ENCODE data around the gene INPP5E.

Gene INPP5E

DNA sequence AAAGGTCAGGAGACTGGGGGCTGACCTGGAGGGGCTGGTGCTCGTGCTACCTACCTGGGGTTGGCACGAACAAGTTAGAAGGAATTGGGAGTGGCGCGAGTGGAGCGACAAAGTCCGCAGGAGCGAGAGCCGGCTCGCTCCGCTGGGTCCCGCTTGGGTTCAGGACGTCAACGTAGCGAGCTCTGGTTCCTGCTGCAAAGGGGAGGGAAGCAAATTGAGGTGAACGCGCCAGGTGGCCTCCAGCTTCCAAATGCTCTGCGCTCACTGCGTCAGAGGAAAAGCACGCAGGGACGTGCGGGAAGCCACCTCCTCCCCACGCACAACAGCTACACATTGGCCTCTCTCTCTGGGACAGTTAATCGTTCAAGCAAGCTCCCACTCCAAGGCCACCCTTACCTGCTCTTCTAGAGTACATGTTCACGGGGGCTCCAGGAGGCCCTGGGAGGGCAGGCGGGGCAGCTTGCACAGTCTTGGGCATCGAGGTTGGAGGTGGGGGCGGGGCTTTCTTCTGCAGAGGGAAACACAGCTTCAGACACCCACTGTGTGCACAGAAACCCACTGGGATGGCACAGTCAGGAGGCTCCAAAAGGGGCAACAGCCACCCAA, 7.6 kb upstream of the INPP5E start:
- DNase-seq: no peak

DNA sequence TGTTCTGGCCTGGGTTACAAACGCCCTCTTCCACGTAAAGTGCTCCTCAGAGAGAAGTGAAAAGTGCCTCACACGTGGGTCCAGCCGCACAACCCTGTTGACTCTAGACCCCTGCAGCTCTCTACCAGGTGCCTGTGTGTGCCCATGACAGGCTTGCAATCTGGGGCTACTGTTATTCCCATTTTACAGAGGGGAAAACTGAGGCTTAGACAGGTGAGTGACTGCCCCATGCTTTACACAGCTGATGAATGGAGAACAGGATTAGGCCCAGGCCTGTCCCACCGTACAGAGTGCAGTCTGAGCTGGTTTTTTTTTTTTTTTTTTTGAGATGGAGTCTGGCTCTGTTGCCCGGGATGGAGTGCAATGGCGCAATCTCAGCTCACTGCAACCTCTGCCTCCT, 6.2 kb upstream of the INPP5E start:
- DNase-seq: no peak

DNA sequence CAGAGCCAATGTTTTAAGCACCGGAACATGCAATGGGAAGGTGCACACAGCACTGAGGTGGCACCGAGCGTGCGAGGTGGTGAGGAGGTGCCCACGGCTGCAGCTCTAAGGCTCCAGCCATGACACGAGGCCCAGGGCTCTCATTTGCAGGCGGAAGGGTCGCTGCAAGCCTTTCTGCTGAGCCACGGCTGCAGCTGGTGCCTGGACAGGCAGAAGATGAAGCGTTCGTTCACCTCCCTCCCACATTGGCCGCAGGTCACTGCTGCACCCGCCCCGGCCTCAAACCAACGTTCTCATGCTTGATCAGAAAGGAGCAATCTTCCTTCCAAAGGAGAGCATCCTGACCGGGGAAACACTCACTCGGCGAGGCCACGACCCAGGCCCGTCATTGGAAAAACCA, 4.5 kb upstream of the INPP5E start:
- no peak for DNase-seq

DNA sequence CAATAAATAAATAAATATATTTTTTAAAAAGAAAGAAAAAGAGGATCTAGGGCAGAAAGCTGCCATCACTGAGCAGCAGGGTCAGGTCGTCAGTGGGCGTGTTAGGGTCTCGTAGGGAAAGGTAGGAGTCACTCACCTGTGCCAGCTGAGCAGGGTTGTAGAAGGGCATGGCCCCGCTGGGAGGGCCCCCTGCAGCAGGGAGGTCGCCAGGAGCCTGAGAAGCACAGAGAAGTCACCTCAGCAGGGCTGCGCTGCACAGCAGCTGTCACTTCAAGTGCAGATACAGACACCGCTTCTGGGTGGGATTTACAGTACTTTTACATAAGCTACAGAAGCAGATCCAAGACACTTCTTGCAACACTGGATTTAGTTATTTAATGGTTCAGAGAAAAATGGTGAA, 4.0 kb upstream of the INPP5E start:
- no peak for DNase-seq

DNA sequence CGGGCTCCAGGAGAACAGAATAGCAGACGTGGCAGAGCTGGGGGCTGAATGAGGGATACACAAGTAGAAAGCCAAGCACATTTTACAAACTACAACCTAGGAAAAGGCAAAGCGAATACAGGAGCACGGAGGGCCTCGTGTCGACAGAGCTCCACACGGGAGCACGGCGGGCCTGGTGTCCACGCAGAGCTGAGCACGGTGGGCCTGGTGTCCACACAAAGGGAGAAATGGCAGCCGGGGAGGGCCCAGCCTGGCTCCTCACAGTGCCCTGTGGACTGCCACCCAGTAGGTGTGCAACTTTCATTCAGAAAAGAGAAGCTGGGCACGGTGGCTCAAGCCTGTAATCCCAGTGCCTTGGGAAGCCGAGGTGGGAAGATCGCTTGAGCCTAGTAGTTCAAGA, 3.4 kb upstream of the INPP5E start:
- DNase-seq: no peak

DNA sequence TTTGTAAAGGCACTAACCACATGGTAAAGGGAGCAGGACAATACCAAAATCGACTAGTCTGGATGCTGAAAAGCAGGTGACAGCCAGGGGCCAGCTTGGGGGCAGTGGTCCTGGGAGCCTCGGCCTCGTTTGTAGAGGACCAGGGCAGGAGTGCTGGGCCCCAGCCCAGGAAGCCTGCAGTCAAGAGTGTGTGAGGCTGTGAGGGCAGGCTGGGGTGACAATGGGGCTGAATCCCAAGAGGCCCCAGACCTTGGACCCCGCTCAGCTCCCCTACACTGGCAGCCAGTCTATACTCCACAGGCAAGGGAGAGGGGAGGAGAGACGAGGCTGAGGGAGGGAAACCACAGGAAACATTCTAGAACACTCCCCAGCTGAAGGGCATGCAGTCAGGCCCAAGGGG, 2.6 kb upstream of the INPP5E start:
- no peak for DNase-seq

DNA sequence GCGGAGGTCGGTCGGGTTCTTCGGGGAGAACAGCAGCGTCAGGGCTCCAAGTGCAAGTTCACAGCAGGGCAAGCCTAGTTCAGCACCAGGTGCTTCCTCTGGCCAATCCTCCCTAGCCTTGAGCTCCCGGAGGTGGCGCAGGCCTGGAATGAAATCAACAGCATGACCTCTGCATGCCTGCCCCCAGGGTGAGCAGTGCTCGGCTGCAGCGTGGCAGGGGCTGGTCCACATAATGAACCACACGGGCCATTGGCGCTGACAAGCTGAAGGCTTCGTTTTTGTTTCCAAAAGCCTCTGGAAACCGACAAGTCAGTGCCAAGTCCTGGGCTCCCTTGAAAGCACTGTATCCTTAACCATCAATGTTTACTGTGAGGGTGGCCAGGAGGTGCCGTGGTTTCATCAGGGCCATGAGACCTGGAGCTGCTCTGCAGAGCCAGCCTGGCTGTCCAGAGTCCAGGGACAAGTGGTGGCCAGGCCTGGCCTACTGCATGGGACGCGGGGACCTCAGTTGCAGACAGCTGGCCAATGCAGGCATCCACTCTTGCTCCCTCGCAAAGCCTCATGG, 2.1 kb upstream of the INPP5E start:
- DNase-seq: no peak

DNA sequence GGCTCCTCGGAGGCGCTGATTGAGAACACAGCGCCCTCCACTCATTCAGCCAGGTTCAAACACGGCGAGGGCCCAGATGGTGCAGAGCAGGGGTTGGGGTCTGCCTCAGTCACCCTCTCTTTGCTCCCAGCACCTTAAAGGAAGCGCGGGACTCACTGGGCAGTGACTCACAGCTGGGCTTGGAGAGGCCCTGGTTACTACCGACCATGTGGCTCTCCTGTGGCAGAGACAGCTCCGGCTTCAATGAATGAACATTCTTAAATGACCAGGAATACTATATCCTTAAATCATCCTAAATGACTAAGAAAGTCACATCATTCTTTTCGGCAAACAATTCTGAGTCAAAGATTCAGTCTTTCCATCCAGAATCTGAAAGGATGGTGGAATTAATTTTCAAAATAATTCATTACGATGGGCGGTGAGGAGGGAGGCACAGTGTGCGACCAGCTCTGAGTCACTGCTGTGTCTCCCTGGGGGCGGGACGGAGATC, 1.6 kb upstream of the INPP5E start:
- no peak for DNase-seq

DNA sequence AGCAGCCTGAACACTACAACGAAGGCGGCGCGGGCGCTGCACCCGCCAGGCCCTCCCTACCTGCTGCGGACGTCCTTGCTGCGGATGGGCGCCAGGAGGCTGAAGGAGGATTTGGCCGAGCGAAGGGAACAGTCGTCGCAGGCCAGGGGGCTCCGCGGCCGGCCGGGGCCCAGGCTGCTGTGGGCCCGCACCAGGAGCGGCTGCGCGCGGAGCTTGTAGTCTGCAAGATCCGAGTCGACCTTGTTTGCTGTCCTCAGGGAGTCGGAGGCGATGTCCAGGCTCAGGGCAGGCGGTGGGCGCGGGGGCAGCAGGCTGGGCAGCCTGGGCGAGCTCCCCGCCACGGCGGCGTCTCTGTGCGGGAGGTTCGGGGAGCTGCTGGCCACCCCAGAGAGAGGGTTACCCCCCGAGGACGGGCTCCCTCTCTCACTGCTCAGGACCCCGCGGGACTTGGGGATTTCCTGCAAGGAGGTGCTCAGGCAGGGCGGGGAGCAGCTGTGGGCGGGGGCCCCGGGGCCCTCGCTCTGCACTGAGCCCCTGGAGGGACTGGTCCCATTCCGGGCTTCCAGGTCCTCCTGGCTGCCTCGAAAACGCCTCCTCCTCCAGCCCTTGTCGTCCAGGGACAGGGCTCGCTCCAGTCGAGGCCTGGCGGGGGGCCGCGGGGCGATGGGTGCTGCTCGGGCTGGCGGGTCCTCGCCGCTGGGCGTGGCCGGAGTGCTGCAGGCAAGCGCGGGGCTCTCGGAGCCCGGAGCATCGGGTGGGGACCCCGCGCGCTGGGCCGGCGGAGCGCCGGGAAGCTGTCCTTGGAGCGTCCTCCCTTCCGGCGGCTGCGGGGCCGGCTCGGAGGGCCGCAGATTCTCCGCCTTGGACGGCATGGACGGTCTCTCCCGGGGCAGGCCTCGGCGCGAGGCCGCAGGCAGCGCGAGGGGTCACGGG, 831 bp downstream of the INPP5E start:
- peak; percentile 49 for DNase-seq

DNA sequence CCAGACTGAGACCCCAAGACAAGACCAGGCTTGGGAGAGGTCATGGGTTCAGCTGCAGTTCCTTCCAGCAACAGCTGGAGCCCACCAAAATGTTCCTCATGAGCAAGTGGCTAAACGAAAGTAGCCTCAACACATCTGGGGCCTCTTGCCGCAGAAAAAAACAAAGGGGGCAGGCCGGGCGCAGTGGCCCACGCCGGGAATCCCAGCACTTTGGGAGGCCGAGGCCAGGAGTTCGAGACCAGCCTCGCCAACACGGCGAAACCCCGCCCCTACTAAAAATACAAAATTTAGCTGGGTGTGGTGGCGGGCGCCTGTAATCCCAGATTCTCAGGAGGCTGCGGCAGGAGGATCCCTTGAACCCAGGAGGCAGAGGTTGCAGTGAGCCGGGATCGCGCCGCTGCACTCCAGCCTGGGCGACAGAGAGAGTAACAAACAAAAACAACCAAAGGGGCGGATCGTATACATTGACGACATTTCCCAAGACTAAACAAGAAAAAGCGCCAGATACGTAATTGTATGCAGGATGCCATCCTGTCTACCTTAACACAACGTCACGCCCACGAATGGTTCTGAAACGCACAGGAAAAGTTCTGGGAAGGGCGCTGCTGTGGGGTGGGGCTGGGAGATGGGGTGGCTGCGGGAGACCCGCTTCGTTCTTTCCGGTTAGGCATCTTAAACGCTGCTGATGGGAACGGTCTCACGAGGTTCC, 1.7 kb downstream of the INPP5E start:
- no peak for DNase-seq

DNA sequence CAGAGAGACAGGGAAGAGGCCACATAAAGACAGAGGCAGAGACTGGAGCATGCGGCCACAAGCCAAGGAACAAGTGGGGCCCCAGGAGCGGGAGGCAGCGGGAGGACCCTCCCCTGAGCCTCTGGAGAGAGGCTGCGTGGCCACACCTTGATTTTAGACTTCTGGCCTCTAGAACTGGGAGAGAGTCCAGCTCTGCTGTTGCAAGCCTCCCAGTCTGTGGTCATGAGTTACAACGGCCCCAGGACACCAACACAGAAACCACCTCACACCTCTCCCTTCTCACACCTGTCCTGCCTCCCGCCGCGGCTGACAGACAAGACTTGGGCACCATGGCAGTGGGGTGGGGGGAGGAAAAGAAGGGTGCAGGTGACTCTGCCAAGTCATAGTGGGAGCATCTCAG, 2.2 kb downstream of the INPP5E start:
- no peak for DNase-seq

DNA sequence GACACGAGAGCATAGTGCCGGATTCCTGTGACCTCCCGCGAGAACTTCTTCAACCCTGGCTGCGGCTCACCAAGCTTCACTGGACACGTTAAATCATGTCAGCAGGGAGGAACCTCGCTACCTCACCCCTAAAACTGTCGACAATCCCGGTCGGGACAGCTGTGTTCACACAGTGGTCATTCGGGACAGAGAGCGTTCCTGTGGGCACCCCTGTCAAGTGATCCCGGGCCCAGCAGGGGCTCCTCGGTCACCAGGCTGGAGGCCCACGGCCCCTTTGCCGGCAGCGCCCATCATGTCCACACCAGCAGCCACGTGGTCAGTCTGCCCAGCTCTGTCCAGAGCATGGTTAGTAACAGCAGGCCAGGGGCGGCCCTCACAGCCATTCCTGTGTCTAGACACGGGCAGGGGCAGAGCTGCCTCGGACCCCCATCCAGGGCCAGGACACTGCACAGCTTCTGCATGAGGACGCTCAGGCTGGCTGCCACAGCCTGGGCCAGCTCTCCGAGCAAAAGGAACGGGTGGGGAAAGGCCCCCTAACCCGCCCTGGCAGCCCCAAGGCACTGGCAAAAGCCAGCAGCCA, 3.5 kb downstream of the INPP5E start:
- DNase-seq: no peak

DNA sequence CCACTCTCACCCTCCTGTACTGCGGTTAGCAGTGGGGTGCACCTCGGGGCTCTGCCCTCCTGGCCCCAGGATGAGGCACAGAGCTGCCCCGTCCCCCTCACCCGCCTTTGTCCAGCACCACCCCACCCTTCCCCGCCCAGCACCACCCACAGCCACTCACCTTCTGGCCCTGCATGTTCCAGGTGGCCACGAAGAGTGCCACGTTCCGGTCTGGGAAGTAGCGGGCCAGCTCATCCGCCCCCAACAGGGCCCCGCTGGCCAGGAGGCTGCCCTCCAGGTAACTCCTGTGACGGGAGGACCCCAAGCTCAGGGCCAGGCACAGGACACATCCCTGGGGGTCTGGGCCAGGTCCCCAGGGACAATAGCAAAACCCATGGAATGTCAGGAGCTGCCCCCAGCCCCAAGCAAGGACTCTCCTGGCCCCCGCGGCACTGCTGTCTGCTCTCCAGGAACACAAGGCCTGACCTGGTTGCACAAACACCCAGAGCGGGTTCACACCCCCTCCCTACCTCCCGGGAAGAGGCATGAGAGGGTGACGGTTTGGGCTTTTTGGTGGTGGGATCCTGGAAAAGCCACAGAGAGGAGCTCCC, 5.0 kb downstream of the INPP5E start:
- DNase-seq: no peak

DNA sequence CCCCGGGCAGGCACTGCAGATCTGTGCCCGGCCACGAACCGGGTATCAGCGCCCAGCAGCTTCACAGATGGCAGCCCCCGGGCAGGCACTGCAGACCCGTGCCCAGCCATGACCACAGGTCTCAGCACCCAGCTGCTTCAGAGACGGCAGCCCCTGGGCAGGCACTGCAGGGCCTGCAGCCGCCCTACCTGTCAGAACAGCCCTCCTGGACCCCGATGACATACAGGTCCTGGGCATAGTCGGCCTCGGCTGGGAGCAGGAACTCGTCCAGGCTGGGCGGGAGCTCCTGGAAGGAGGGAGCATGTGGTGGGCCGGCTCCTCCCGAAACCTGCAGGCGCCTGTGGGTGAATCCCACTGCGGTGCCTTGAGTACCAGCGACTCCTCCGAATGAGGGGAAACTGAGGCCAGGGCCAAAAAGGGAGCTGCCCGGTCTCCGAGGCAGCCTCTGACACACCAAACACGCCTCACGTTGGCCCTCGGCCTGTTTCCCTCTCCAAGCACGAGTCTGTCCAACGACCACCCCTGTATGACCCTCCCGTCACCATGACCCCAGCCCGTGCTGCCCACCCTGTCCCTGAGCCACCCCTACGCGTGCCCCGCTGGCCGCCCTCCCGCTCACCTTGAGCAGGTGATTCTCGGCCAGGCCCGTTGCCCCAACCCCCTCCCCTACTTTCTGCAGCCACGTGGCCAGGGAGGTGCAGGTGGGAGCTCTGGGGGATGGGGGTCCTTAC, 5.6 kb downstream of the INPP5E start:
- DNase-seq: no peak

DNA sequence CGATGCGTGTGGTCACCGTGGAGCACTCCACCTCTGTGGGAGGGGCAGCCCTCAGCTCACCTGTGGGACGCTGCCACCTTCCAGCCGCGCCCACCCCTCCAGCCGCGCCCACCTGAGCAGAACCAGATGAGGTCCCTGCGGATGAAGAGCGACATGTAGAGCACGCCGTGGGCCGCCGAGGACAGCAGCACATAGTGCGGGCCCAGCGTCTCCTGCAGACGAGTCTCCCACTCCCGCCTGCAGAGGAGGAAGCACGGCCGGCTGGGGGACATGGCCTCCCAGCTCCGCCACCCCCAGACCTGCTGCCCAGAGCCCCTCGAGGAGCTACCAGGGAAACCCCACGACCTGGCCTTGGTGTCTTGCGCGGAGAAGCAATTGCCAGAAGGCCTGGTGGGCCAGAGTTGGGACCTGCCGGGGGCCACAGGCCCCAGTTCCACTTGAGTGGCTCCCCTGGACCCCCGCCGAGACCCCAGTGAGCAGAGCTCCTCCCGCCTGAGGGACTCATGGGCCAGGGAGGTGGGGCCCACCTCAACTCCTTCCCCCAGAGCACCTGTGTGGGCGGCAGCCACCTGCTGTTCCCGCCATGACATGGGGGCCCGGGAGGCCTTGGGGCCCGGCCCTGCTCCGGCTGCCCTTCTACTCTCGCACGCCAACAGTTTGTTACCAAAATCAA, 6.5 kb downstream of the INPP5E start:
- no peak for DNase-seq

DNA sequence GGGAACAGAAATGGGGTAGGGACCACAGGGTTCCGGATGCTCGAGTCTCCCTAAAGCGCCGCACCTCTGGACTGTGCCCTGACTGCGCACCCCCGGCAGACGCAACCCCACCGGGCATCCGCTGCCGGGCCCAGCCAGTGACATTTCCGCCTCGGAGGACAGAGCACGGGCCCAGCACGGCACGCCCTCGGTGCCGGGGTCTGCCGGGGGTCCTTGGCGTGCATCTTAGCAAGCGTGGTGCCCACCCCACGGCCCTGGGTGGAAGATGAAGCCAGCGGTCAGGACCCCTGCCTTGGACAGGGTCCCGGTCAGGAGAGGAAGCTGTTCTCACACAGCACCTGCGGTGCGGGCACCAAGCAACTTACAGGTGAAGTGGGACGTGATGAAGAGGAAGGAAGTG, 7.1 kb downstream of the INPP5E start:
- DNase-seq: no peak

DNA sequence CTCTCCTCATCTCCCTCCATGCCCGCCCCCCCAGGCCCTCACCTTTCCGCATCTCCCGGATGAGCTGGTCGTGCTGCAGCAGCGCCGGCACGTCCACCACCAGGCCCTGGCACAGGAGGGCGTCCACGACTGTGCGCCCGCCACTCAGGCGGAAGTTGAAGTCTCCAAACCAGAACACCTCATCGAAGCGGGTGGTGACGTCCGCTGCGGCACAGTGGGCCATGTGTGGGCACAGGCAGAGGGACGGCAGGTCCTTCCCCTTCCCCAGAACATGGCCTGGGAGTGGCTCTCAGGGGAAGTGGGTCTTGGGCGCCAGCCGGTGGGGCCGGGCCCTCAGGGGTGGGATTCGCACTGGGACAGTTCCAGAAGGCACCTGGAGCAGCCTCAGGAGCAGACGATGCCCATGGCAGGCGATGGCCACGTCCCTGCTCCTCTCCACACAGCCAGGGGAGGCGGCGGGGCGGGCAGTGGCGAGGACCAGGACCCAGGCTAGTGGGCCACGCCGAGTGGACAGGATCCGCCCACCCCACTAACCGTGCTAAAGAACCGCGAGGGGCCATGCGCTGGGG, 7.8 kb downstream of the INPP5E start:
- DNase-seq: no peak

DNA sequence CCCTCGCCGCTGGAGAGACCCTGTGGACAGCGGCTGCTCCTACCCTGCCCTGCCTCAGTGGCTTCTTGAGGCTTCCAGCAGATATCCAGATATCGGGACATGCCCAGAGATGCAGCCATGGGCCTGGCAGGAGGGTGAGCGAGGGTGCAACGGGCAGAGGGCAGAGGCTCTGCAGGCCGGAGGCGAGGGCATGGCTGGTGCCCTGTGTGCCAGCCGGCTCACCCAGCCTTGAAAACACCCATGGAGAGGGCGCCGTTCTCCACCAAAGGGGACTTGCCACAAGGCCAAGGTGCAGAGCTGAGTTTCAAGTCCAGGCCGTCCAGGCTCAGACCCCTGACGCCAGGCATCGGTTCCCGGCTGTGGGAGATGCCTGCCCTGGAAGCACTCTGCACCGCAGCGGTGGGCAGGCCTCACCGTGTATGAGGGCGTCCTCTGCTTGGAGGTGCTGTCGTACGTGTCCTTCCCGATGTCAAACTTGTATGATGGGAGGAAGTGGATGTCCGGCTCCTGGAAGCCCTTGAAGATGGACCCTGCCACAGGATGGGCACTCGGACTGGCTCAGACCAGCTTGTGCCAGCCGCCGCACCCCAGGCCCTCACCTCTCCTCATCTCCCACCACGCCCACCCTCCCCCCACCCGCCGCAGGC, 8.9 kb downstream of the INPP5E start:
- no peak for DNase-seq

DNA sequence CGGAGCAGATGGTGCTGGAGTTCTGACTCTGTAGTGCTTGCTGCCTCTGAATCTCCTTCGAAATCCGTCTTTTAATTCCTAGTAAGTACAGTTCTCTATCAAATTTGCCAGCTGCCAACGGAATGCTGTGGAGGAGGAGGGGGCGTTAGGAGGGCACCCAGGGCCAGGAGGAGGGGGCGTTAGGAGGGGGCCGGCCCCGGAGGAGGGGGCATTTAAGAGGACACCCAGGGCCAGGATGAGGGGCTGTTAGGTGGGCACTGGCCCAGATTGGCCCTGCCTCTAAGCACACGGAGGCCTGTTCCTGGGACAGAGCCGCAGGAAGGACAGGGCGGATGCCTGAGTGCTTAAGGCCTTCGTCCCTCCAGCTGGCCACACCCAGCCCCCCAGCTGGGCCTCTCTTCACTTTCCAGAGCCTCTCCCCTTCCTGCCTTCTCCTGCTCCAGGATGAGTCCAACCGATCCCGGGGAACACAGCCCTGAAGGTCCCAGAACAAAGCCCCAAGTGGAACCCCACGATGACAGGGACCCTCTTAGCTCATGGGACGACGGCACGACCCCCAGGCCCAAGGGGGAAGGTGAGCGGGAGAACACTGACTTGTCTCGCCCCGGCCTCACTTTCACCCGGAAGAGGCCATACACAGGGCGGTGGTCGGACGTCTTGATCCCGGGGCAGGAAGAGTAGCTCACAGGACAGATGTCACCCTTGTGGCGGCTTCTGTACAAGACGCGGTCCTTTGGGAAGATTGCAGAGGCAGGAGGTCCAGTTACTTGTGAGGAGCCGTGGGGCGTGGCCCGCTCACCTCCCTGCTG, 9.8 kb downstream of the INPP5E start:
- no peak for DNase-seq

All from effector CD4-positive, alpha-beta T cell (primary cell).